ENCODE data around the gene PHB1. TPM values are rescaled to one million over a fixed set of nuclear protein-coding genes. Genes with fewer than 3 reads are reported as not detected.

Gene PHB1
- total and polyA plus RNA-seq, 2 of the 8 experiments (the other 6 are each of a cell fraction or from before 2014, with no cell fraction given) = 386 to 597 TPM

Small RNAs within 50 kb of the gene (small RNA-seq; reads per million reads assigned to genes)
- gene RF00019 (ENCODE audit: insufficient read depth) = not detected

Other genes with a start within 250 kb of the PHB1 start
- 0.73 and 1.4 TPM in 2 replicates for gene GNGT2, start 204.3 kb downstream of the PHB1 start, total RNA-seq (2021; fragmentation: NEBNext Ultra II Directional; extraction: Animal tissue kit (Norgen Biotek cat#: 25700))
- 1.3 and 1.7 TPM in 2 replicates for gene GNGT2, start 204.3 kb downstream of the PHB1 start, polyA plus RNA-seq (2011; rRNA removed)
- gene ABI3, start 204.2 kb downstream of the PHB1 start, total RNA-seq (2021; fragmentation: NEBNext Ultra II Directional; extraction: Animal tissue kit (Norgen Biotek cat#: 25700)) = 1.1 and 1.3 TPM in 2 replicates
- gene ABI3, start 204.2 kb downstream of the PHB1 start, polyA plus RNA-seq (2011; rRNA removed) = 2.5 and 3.6 TPM in 2 replicates
- gene PHOSPHO1, start 184.1 kb downstream of the PHB1 start, total RNA-seq (2021; fragmentation: NEBNext Ultra II Directional; extraction: Animal tissue kit (Norgen Biotek cat#: 25700)) = 0.34 and 0.73 TPM in 2 replicates
- gene PHOSPHO1, start 184.1 kb downstream of the PHB1 start, polyA plus RNA-seq (2011; rRNA removed) = 0.45 and 1.2 TPM in 2 replicates
- gene ZNF652, start 52.6 kb downstream of the PHB1 start, total RNA-seq (2021; fragmentation: NEBNext Ultra II Directional; extraction: Animal tissue kit (Norgen Biotek cat#: 25700)) = 36.5 and 39.6 TPM in 2 replicates
- 7.3 and 13.5 TPM in 2 replicates for gene ZNF652, start 52.6 kb downstream of the PHB1 start, polyA plus RNA-seq (2011; rRNA removed)
- 8.1 TPM in 2 replicates for gene NGFR, start 80.4 kb upstream of the PHB1 start, total RNA-seq (2021; fragmentation: NEBNext Ultra II Directional; extraction: Animal tissue kit (Norgen Biotek cat#: 25700))
- 10.3 and 19.4 TPM in 2 replicates for gene NGFR, start 80.4 kb upstream of the PHB1 start, polyA plus RNA-seq (2011; rRNA removed)
- gene NXPH3, start 161.0 kb upstream of the PHB1 start, total RNA-seq (2021; fragmentation: NEBNext Ultra II Directional; extraction: Animal tissue kit (Norgen Biotek cat#: 25700)) = 3.3 and 3.7 TPM in 2 replicates
- gene NXPH3, start 161.0 kb upstream of the PHB1 start, polyA plus RNA-seq (2011; rRNA removed) = 2.5 and 3.1 TPM in 2 replicates